Hindlimb muscle (tissue), 1 donor: Measurements from ENCODE around the gene TAAR8. TPM values are rescaled to one million over a fixed set of nuclear protein-coding genes. Genes with fewer than 3 reads are reported as not detected.
"Not testable (repeated sequence)": the region's sequence is repeated elsewhere in the genome, so short reads cannot be mapped to it uniquely, and the experiment has no call there.

ENCODE experiments used
- DNase-seq: peaks from one replicate; pipeline ENCODE4 v3.0.0-alpha.2; 2013
- polyA plus RNA-seq: library from polyadenylated mRNA; unstranded; fragments of 120-200 nt; gene quantifications from one replicate; pipeline ENCODE4 v1.2.1, GENCODE V29; 2013; ENCODE audit not compliant: insufficient read length

Gene TAAR8
- polyA plus RNA-seq, 1 donor, result not detected

DNA sequence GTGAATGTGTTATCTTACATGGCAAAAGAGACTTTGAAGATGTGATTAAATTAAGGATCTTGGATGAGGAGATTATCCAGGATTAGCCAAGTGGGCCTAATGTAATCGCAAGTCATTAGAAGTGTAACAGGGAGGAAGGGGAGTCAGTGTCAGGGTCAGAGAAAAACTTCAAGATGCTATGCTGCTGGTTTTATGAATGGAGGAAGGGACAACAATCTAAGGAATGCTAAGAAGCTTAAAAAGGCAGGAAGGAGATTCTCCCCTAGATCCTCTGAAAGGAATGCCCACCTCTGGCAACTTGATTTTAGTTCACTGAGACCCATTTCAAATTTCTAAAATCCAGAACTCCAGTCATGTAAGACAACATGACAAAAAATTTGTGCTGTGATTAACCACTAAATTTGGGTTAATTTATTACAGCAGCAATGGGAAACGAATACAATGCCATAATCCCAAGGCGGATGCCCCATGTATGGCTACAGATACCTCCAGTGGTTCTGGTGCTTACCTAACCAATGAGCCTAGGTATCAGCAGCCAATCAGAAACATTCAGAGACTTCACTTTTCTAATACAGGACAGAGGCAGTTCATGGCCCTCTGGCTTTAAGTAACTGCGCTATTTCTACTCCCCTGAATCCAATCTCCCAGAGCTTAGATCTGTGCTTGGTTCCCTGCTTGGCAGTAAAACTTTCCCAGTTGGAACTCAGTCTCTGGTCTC is 3.6 kb upstream of the TAAR8 start:
- no peak for DNase-seq

DNA sequence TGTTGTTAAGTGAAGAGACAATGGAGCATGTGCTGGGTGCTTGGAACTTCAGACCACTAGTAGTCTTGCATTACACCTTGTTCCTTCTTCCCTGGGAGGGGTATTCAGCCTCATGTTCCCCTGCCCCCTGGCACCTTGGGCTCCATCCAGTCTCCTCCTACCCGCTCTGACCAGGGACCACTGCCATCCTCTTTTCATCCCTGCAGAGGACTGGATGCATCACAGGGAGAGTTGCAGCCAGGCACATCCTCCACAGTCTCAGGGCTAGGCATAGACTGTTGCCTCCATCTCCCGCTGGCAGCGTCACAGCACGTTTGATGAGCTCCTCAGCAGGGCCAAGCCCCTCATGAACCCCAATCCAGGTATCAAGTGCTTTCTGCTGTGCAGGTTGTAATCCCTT is 1.3 kb upstream of the TAAR8 start:
- no peak for DNase-seq

DNA sequence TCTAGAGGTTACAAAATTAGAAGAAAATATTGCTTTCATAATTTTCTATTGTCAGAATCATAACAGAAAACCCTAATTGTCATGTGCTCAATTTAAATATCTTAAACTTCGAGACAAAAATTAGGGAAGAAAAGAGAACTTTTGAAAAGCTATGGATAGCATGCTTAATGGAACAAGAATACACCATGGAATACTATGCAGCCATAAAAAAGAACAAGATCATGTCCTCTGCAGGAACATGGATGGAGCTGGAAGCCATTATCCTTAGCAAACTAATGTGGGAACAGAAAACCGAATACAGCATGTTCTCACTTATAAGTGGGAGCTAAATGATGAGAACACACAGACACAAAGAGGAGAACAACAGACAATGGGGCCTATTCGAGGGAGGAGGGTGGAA is 7.6 kb downstream of the TAAR8 start:
- DNase-seq, result not testable (repeated sequence)

DNA sequence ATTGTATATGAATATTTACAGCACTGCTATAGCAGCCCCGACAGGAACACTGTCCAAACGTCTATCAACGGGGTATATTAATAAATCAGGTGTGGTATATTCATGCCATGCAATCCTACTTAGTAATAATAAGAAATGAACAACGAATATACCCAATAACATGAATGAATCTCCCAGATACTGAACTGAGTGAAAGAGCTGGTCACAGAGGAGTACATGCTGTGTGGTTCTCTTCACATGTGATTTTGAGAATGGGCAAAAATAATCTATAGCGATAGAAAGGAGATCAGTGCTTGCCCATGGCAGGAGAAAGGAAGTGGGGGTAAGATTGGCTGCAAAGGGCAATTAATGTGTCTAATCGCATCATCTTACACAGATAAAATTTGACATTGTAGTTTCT is 13.9 kb downstream of the TAAR8 start:
- no peak for DNase-seq

DNA sequence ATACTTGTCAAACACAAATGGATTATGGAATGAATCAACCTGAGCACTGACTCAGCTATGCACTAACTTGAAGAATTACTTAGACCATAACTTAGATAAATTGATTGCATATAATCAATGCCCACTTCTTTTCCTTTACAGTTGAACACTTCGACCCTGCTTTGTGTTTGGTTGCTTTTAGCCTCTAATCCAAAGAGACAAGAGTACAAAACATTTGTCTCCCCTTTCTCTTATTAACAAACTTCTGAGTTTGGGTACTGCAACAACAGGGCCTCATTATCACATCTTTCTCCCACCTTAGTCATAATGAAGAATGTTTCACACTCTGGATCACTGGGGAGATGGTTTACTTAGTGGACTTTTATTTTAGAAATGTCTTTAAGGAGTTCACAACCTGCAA is 15.1 kb downstream of the TAAR8 start:
- no peak for DNase-seq

DNA sequence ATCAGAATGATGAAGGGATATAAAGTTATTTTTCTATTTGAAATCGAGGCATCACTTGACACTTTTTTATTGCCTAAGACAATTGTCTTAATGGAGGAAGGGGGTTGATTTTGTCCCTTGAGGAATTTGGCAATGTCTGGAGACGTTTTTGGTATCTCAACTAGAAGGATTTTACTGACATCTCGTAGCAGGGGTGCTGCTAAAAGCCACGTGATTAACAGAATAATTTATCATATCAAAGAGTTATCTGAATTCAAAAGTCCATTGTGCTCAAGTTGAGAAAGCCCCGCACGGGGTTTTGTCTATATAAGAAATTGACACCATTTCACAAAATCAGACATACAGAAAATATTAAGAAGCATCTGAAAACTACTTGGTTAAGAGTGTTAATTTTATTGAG is 16.1 kb downstream of the TAAR8 start:
- no peak for DNase-seq

DNA sequence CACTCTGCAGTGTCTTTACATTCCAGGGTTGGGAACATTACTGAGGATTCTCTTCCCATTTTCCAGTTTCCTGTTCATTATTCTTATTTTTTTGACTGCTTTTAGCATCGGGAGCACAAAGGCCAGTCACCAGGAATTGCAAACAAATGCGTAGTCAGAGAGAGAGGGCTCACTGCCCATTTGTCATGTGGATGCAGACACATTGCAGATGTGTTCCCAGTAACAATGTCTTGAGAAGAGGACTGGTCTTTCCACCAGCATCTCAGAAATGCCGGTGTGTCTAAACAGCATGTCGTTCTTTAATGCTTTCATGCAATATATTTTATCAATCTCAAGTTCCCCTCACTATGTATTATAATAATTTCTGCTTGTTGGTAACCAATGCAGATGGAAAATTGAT is 16.7 kb downstream of the TAAR8 start:
- DNase-seq, result no peak

DNA sequence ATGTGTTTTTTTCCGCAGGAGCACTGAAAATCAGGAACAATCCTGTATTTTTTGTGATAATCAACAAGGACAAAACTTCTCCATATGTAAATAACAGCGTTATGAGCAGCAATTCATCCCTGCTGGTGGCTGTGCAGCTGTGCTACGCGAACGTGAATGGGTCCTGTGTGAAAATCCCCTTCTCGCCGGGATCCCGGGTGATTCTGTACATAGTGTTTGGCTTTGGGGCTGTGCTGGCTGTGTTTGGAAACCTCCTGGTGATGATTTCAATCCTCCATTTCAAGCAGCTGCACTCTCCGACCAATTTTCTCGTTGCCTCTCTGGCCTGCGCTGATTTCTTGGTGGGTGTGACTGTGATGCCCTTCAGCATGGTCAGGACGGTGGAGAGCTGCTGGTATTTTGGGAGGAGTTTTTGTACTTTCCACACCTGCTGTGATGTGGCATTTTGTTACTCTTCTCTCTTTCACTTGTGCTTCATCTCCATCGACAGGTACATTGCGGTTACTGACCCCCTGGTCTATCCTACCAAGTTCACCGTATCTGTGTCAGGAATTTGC is 17.8 kb downstream of the TAAR8 start, which contains the start of gene TAAR6:
Gene TAAR6 (plus strand): TSS at position 102 of the 557 bp plus-strand sequence. CDS start 0 bp downstream, at position 102.
- DNase-seq, result no peak

DNA sequence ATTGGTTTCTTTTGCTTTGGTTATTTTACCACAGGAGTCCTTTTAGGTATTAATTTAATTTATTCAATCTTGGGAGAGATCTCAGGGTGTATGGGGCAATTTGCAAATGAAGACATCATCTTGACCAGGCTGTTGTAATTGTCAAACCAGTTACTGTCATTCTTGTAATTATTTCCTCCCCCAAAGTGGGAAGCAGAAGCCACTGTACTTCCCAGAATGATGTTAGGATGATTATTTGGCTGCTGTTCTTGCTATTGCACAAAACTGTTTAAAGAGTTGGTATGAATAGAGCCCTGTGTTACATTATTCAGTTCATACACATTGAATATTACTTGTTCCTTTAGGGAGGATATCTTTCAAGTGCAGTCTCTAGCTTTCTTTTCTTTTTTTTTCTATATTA is 19.3 kb downstream of the TAAR8 start:
- DNase-seq, result no peak

DNA sequence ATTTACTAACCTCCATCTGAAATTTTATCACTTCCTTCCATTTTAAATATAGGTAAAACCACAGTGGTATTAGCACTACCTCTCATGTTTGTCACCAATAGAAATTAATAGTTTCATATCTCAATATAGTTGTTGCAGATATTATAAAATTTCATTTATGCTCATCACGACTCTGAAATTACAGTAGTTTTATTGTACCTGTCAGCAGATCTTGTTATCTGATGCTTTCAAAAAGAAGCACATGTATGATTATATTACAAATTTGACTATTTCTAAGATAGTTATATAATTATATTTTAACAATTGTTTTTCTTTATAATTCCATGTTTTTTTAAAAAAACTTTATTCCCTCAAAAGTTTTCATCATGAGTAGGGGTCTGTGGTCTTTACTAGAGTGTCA is 32.2 kb downstream of the TAAR8 start:
- no peak for DNase-seq

DNA sequence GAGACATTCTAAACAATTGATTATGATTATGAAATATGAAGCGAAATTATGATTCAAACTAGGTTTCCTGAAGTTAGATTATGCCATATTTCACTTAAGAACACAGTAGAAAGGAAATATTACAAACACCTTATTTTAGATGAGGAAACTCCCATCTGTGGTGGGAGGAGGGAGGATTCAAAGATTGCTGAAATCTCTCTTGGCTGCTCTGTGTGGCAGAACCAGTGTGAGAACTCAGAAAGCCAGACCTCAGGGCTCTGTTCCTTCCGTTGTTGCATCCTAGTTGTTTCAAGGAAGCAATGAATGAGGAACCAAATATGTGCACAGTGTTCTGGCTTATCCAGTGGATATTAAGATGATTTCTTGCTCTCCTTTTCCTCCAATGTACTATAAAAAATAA is 35.0 kb downstream of the TAAR8 start:
- DNase-seq, result no peak

DNA sequence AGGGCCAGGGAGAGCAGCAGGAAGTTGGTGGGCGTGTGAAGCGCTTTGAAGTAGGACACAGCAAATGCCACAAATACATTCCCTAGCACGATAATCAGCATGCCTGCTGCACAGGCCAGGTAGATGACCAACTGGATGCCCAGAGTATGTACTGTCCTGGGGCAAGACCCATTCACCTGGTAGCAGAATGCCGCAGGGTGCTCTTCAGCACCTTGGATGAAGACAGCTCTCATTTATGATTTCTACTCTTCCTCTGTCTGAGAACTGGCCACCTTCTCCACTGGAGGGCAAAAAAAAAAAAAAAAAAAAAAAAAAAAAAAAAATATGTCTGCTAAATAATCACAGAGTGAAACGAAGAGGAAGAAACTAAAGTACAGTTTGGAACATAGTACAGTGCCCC is 37.0 kb downstream of the TAAR8 start, which contains the start of gene TAAR5:
Gene TAAR5 (minus strand): TSS at position 288 of the 400 bp plus-strand sequence. CDS start 55 bp downstream, at position 233.
- DNase-seq, result no peak

DNA sequence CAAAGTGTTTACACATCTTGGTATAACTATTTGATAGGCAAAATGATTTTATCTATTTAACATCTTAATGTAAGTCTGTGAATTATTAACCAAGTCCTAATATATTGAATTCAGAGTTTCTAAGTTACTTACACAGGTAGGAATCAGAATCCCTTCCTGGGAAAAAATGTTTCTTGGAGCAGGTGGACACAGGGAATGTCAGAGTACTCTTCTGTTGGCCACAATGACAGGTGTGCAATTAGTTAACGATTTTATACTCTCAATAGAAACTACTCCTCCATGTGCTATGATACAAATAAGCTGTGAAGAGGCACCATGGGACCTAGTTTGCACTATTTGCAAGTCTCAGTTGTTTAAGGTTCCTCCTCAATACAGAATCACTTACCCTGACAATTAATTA is 37.9 kb downstream of the TAAR8 start:
- no peak for DNase-seq

DNA sequence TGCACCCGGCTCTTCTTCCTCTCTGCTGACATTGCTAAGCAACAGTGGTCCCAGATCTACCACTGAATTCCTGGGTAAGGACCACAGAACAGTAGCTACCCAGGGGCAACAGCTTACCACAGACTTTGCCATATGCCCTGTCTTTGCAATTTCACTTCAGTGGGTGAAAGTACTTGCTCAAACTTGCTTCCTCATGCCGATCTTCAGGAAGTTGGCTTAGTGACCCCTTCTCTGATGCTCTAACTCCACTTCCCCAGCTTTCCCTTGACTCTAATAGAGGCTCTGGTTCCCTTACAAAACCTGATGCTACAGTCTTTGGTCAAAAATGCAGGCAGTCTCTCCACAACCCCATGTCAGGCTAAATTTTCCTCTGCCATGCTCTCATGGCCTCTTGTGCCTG is 40.4 kb downstream of the TAAR8 start:
- no peak for DNase-seq

DNA sequence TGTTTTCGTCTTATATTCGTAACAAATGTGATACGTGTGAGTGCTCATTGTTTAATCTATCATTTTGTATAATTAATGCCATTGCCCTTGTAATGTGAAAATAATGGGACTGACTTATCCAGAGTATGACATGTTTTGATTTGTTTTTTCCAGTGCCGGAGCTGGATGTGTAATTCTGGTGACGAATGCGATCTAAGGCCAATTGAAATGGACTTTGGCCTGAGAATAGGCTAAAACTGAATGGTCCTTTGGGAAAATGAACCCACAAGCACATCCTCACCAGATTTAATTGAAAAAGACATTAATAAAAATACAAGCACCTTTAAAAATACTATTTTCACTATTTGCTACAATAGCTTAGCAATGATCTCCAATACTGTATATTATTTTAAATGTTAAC is 43.7 kb downstream of the TAAR8 start:
- DNase-seq, result no peak

DNA sequence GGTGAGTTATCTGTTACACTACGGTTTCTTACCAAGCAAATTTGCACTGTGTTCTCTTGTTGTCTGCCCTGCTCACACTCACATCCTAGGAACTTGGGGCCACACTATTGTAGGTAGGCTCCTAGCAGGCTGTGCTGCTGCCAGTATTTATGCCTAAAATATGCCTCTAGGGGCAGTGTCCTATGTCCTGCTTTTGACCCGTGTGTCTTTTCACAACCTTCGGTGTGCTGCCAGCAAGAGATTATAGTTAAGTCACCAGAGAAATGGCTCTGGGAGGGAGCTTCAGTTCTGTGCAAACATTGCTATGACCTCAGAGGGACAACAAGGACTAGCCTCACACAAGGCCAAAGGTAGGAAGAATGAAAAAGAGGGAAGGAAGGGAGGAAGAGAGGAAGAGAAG is 46.0 kb downstream of the TAAR8 start:
- DNase-seq, result no peak

DNA sequence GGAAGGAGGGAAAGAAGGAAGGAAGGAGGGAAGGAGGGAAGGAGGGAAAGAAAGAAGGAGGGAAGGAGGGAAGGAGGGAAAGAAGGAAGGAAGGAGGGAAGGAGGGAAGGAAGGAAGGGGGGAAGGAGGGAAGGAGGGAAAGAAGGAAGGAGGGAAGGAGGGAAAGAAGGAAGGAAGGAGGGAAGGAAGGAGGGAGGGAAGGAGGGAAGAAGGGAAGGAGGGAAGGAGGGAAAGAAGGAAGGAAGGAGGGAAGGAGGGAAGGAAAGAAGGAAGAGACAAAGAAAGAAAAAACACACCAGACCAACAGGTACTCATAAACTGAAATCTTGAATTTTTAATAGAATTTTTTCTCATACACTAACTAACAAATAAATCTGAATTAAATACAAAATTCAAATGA is 48.4 kb downstream of the TAAR8 start:
- DNase-seq, result not testable (repeated sequence)

Other genes with a start within 250 kb of the TAAR8 start
- 2.3 TPM for gene MOXD1, start 151.2 kb upstream of the TAAR8 start, polyA plus RNA-seq
- gene STX7, start 39.6 kb upstream of the TAAR8 start, polyA plus RNA-seq, result 33.4 TPM
- not detected for gene TAAR9, start 14.4 kb upstream of the TAAR8 start, polyA plus RNA-seq
- not detected for gene TAAR6, start 17.6 kb downstream of the TAAR8 start, polyA plus RNA-seq
- gene TAAR5, start 37.1 kb downstream of the TAAR8 start, polyA plus RNA-seq, result not detected
- not detected for gene TAAR2, start 71.6 kb downstream of the TAAR8 start, polyA plus RNA-seq
- not detected for gene TAAR1, start 106.5 kb downstream of the TAAR8 start, polyA plus RNA-seq
- gene VNN1, start 161.4 kb downstream of the TAAR8 start, polyA plus RNA-seq, result 0.14 TPM
- gene VNN2, start 205.2 kb downstream of the TAAR8 start, polyA plus RNA-seq, result 1.4 TPM
- 7.6 TPM for gene SLC18B1, start 246.0 kb downstream of the TAAR8 start, polyA plus RNA-seq